ENCODE results near the gene JARID2. TPM values are rescaled to one million over a fixed set of nuclear protein-coding genes. Genes with fewer than 3 reads are reported as not detected.
"Not testable (repeated sequence)": the region's sequence is repeated elsewhere in the genome, so short reads cannot be mapped to it uniquely, and the experiment has no call there.

The JARID2 gene
- total and polyA plus RNA-seq, 7 donors = 1.8 to 7.8 (median 6.1) TPM

GRCh38 chr6:15319677-15320076, 73.8 kb downstream of the JARID2 start:
- TF ChIP-seq POLR2A (IDR thresholded peaks at IDR 0.05) (no peak), CTCF (IDR thresholded peaks at IDR 0.05) (no peak), POLR2AphosphoS5 (IDR thresholded peaks at IDR 0.05) (no peak), EP300 (IDR thresholded peaks at IDR 0.05) (no peak)
- no peak overlapping the region for H3K27ac ChIP-seq
- no peaks in the 10 kb centered on the region for H3K9me3 ChIP-seq
- DNase-seq = no peak
- WGBS, 2 donors = 84 to 87% methylated on average over 3 of the region's 3 CpGs
- H3K27me3 ChIP-seq = no peaks in the 10 kb centered on the region
- no peak overlapping the region for H3K4me3 ChIP-seq
- no peaks in the 10 kb centered on the region for H3K36me3 ChIP-seq
- intact Hi-C loops (cut with DNase I) = no loop called here
- peaks cover 0 to 35% (median 18%) of the 10 kb centered on the region in 4 donors for H3K4me1 ChIP-seq

GRCh38 chr6:15320693-15321092, 74.8 kb downstream of the JARID2 start:
- no peak for TF ChIP-seq POLR2A (IDR thresholded peaks at IDR 0.05)
- no peak for TF ChIP-seq POLR2AphosphoS5 (IDR thresholded peaks at IDR 0.05)
- TF ChIP-seq EP300 (IDR thresholded peaks at IDR 0.05) = no peak
- no peak for TF ChIP-seq CTCF (IDR thresholded peaks at IDR 0.05)
- no peak overlapping the region for H3K4me3 ChIP-seq
- intact Hi-C loops (cut with DNase I) = no loop called here
- no peaks in the 10 kb centered on the region for H3K36me3 ChIP-seq
- 95 to 99% methylated on average over 1 of the region's 1 CpG for WGBS, 2 donors
- H3K4me1 ChIP-seq = peaks cover 0 to 35% (median 18%) of the 10 kb centered on the region in 4 donors
- no peaks in the 10 kb centered on the region for H3K9me3 ChIP-seq
- DNase-seq = no peak
- H3K27me3 ChIP-seq = no peaks in the 10 kb centered on the region
- no peak overlapping the region for H3K27ac ChIP-seq

GRCh38 chr6:15322184-15322583, 76.3 kb downstream of the JARID2 start:
- no peaks in the 10 kb centered on the region for H3K36me3 ChIP-seq
- intact Hi-C loops (cut with DNase I) = no loop called here
- H3K27ac ChIP-seq = no peak overlapping the region
- TF ChIP-seq CTCF (IDR thresholded peaks at IDR 0.05) (no peak), EP300 (IDR thresholded peaks at IDR 0.05) (no peak), POLR2A (IDR thresholded peaks at IDR 0.05) (no peak), POLR2AphosphoS5 (IDR thresholded peaks at IDR 0.05) (no peak)
- DNase-seq = no peak
- WGBS, 2 donors = 77 to 89% methylated on average over 1 of the region's 1 CpG
- no peaks in the 10 kb centered on the region for H3K27me3 ChIP-seq
- no peaks in the 10 kb centered on the region for H3K9me3 ChIP-seq
- no peak overlapping the region for H3K4me3 ChIP-seq
- peaks cover 0 to 35% (median 18%) of the 10 kb centered on the region in 4 donors for H3K4me1 ChIP-seq

- intact Hi-C loops (cut with DNase I) = no loop called here
- Histone ChIP-seq H3K4me3 (no peak overlapping the region), H3K27ac (no peak overlapping the region), H3K4me1 (peaks cover 0 to 31% (median 15%) of the 10 kb centered on the region in 4 donors), H3K9me3 (no peaks in the 10 kb centered on the region), H3K27me3 (no peaks in the 10 kb centered on the region), H3K36me3 (no peaks in the 10 kb centered on the region)
- TF ChIP-seq CTCF (IDR thresholded peaks at IDR 0.05) = no peak
- TF ChIP-seq POLR2A (IDR thresholded peaks at IDR 0.05) = no peak
- TF ChIP-seq POLR2AphosphoS5 (IDR thresholded peaks at IDR 0.05) = no peak
- TF ChIP-seq EP300 (IDR thresholded peaks at IDR 0.05) = no peak
- no peak for DNase-seq
- 31 to 62% methylated on average over 5 of the region's 5 CpGs for WGBS, 2 donors
These were observed 77.1 kb downstream of the JARID2 start for GRCh38 chr6:15322781-15323536.

- H3K4me3 ChIP-seq; H3K36me3 ChIP-seq; DNase-seq; H3K27me3 ChIP-seq; intact Hi-C loops (cut with DNase I); H3K9me3 ChIP-seq; H3K27ac ChIP-seq: not testable (repeated sequence)
- peaks cover 0 to 27% (median 10%) of the 10 kb centered on the region in 4 donors for H3K4me1 ChIP-seq
- 93 to 97% methylated on average over 11 of the region's 11 CpGs for WGBS, 2 donors
These were observed 77.7 kb downstream of the JARID2 start for GRCh38 chr6:15323611-15324010.

Data from sigmoid colon (tissue), 7 donors.